Superior temporal gyrus (tissue), 1 donor: ENCODE data around the gene CLIC4.
"Not testable (repeated sequence)": the region's sequence is repeated elsewhere in the genome, so short reads cannot be mapped to it uniquely, and the experiment has no call there.

ENCODE experiments used
- DNase-seq: peaks from one replicate; pipeline ENCODE4 v3.0.0-alpha.2; 2016; ENCODE audit errors: extremely low spot score

The CLIC4 gene

DNA sequence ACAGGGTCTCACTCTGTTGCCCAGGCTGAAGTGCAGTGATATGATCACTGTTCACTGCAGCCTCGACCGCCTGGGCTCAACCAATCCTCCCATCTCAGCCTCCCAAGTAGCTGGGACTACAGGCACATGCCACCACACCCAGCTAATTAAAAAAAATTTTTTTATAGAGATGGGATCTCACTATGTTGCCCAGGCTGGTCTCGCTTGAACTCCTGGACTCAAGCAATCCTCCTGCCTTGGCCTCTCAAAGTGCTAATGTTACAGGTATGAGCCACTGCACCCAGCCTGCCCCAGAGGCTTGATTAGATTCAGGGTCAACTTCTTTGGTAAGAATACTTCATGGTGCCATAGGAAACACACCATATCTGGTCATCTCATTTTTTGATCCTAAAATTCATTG lies 66.2 kb downstream of the CLIC4 start:
- DNase-seq: not testable (repeated sequence)

GRCh38 chr1:24820221-24820620 lies 75.0 kb downstream of the CLIC4 start:
- not testable (repeated sequence) for DNase-seq

DNA sequence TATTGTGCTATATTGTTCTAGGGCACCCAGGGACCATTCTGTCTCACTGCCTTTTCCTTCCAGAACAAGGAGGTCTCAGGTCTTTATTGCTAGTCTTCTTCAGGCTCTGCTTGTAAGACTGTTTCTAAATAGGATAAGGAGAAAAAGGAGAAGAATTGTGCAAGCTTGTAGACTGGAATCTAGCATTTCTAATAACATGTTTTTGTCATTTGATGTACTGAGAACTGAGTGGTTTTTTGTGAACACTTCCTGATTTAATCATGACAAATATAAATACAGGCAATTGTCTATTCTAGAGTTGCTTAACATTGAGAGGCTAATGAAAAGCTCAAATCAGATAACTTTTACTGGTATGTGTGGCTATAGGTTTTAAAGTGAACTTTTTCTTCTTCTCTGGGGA lies 77.6 kb downstream of the CLIC4 start:
- DNase-seq: no peak

GRCh38 chr1:24823486-24823885 lies 78.2 kb downstream of the CLIC4 start:
- not testable (repeated sequence) for DNase-seq

DNA sequence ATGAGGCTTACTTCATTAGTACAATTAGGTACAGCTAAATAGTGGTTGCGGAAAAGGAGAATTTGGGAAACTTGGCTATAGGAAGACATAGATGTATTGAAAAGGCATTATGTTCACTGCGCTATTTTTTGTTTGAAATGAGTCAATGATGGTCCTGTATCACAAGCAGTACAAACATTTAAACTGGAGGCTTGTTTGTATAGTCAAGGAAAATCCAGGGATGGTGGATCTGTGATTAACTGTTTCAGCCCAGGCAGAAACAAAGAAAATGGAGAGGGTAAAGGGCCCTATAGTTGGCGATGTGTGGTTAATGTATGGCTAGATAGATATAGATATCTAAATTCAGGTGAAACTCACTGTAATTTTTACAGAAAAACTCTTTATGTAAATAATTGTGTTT lies 79.9 kb downstream of the CLIC4 start:
- no peak for DNase-seq

DNA sequence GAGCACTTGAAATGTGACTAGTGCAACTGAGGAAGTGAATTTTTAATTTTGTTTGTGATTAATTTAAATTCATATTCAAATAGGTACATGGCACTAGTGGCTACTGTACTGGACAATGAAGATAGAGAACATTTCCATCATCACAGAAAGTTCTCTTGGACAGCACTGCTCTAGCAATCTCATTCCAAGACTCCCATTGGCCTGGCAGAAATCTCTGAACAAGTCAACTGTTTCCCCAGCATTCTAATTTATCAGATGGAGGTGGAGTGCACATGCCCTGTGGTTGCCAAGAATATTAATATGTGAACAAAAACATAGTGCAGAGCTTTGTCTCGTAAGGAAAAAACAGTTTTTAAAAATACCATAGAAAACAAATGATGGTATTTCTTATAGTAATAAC lies 81.3 kb downstream of the CLIC4 start:
- DNase-seq: no peak

DNA sequence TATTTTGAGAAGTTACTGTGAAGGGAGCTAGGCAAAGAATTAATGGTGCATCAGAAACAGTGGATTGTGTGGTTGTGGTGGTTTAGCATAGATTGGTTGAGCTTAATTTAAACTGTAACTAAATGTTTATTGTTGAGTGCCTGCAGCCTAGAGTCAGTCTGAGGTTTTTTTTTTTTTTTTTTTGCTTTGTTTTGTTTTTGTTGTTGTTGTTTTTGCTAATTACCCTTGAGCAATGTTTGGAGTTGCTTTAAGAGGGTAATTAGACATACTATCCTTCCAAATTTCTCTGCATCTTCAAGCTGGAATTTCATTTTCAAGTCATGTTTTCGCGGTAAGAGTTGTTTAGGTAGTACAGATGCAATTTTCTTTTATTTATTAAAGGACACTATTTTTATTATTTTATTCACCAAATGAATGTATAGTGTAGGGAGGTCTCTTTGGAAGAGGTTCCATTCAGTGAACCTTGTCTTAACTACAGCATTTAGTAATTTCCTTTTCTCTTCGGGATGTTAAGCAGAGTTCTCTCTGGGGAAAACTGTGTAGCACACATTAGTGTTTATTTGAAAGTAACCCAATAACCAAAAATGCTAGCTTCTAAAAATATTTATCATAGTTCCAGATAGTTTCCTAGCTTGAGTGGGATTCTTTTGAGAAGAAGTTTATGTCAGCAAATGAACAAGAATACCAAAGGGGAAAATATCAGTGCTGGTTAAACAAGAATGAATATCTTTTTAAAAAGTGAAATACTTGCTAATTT lies 82.3 kb downstream of the CLIC4 start:
- DNase-seq: no peak

GRCh38 chr1:24828183-24828886 lies 83.1 kb downstream of the CLIC4 start:
- no peak for DNase-seq

DNA sequence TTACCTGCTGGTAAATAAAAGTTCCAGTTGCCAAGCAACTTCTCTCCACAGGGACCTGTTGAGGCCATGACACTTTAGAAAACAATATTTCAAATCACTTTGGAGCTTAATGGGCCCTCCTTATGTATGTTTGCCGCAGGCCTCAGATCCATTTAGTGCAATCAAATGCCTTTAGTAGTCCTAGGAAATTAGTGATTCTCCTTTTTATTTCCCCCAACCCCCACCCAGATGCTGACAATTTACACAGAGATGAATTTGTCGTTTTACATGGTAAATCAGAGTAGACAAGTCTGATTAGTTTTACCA lies 83.6 kb downstream of the CLIC4 start:
- no peak for DNase-seq

- DNase-seq: peak; percentile 94
These were observed 85.5 kb downstream of the CLIC4 start for GRCh38 chr1:24830680-24831272.

DNA sequence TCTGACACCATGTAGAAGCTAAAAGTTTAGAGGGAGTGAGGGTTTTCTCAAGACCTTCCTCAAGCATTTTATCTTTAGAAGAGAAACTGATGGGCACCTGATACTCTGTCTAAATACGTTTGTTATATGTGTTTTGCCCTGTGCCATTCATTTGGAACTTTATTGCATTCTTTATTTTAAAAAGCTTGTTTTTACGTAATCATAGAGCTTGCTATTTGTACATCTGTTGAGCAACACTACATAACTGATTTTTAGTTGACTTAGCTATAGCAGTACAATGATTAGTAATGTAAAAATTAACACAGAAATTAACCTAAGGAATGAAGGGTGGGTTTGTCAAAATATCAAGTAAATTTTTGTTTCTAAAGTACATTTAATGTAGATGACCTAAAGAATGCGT lies 96.3 kb downstream of the CLIC4 start:
- no peak for DNase-seq

DNA sequence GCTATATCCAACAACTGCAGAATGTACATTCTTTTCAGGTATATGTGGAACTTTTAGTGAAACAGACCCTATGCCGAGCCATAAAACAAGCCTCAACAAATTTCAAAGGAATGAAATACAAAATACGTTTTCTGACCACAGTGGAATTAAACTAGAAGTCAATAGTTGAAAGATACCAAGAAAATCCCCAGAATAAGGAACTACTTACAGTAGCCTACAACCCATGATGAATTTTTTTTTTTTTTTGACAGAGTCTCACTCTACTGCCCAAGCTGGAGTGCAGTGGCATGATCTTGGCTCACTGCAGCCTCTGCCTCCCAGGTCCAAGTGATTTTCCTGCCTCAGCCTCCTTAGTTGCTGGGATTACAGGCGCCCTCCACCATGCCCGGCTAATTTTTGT lies 101.4 kb downstream of the CLIC4 start:
- DNase-seq: no peak

GRCh38 chr1:24847995-24848881 lies 103.0 kb downstream of the CLIC4 start:
- peak; percentile 90 for DNase-seq

- peak; percentile 32 for DNase-seq
These were observed 104.5 kb downstream of the CLIC4 start for GRCh38 chr1:24849672-24850295.

DNA sequence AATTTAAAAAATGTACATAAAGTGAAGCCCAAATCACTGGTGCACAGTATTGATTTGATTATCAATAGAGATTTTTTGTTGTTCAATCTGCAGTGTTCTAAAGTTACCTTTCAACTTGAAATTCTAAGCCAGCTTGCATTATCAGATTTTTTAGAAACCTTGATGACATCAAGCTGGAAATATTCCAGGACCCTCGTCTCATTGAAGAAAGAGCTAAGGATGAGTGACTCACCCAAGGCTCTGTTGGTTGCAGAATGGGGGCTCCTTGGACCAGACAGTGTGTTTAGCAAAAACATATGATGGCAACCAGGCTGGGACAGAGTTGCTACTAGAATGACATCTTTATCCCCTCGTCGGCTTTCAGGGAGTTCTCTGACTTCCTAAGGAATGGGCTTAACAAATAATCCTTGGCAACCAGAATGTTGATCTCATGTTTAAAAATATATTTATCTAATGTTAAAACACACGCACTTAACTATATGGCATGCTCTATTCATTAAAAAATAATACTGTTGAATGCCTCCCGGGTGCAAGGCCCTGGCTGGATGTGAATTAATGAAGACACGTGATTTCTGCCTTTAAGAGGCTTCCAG lies 105.2 kb downstream of the CLIC4 start:
- DNase-seq: no peak

DNA sequence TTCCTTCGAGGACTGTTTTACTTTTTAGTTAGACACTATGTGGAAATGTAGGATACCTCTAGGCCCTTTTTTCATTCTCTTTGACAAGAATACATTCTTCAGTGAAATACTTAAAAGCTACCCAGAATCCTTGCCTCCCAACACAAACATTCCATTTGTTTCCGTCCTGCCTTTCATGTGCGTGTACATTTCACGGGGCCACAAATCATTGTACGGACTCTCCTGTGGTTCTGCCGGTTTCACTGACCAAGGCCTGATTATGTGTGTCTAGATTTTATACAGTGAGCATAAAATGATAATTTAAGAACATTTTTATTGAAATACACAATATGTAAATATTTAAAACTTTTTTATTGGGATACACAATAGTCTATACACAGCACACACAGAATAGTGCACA lies 108.4 kb downstream of the CLIC4 start:
- no peak for DNase-seq

GRCh38 chr1:24855474-24855873 lies 110.2 kb downstream of the CLIC4 start:
- no peak for DNase-seq

GRCh38 chr1:24856787-24857506 lies 111.7 kb downstream of the CLIC4 start:
- DNase-seq: no peak

- no peak for DNase-seq
These were observed 112.4 kb downstream of the CLIC4 start for GRCh38 chr1:24857507-24858133.

GRCh38 chr1:24858277-24858676 lies 113.0 kb downstream of the CLIC4 start:
- no peak for DNase-seq
